GM21576 (cell line): Measurements from ENCODE around the gene OXA1L.
"Not testable (repeated sequence)": the region's sequence is repeated elsewhere in the genome, so short reads cannot be mapped to it uniquely, and the experiment has no call there.

Experiments
- ATAC-seq: cut with Tn5 transposase; IDR thresholded peaks from one replicate; pipeline ENCODE4 v1.9.1; 2021; ENCODE audit warnings: mild to moderate bottlenecking, moderate library complexity; ENCODE audit not compliant: unreplicated experiment

Gene OXA1L

DNA sequence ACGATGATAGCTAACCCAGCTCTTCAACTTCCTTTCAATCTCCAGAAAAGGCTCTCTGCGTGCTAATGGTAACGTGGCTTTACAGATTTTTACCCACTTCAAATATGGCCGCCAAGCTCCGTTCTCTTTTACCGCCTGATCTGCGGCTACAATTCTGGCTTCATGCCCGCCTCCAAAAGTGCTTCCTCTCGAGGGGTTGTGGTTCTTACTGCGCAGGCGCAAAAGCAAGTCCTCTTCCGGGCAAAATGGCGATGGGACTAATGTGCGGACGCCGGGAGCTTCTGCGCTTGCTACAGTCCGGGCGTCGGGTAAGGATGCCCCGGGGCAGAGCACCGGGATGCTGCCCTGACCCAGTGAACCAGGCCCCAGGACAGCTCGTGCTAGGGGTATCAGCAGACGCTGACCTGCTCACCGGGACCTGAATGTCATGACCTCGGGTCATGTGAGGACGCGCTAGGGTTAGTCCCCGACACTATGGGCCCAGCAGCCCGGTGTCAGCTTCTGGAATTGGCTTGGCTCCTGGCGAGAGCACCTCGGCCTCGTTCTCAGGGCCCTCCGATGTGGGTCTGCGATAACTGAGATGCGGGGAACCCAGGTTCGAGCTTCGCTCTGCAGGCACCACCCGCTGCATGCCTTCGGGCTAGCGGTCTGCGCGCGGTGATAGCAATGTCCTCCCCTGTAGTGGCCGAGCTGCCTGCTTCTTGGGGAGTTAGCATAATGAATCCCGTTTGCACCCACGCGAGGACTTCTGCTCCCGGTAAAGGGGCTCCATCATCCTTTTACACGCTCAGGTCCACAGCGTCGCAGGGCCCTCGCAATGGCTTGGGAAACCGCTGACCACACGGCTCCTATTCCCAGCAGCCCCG, at the start of gene OXA1L:
OXA1L (plus strand) TSS at position 232 of the 866 bp plus-strand sequence; CDS start at position 246, 14 bp downstream.
- peak; percentile 75 for ATAC-seq

DNA sequence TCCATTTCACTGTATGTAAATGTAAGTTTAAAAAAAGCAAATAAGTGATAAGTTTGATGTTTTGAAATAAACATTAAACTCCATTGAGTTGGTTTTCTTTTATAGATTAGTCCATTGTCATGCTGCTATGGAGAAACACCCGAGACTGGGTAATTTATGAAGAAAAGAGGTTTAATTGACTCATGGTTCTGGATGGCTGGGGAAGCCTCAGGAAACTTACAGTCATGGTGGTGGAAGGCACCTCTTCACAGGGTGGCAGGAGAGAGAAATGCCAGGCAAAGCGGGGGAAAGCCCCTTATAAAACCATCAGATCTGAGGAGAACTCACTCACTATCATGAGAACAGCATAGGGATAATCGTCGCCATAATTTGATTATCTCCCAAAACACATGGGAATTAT, 48.4 kb upstream of the OXA1L start:
- ATAC-seq = no peak

DNA sequence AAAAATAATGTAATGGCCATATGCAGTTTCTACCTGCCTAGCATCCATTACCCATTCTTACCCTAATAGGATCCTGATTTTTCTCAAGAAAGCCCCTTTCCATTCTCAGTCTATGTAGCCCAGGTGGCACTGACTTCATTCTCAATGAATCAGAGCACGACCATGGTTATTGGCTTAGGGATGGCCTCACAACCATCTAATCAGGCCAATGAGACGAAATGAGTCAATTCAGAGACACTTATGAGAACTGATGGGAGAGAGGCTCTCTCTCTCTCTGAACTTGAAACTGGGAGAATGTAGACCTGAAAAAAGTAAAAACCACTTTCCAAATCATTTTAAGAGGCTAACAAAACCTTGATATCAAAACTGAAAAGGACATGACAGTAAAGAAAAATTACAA, 45.3 kb upstream of the OXA1L start:
- no peak for ATAC-seq

DNA sequence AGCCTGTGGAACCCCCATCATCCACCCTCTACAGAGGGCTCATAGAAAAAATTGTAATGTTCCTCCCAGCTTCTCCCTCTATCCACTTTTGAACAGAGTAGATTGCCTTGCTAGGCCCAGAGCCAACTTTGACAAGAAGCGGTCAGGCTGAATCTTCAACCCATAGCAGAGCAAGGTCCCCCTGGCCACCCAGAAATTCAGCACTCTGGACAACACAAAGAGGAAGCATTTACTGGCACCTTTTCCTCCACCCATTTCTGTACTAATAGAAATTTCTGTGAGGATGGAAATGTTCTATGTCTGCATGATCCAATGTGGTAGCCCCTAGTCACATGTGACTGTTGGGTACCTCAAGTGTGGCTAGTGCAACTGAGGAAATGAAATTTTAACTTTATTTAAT, 42.7 kb upstream of the OXA1L start:
- ATAC-seq = no peak

DNA sequence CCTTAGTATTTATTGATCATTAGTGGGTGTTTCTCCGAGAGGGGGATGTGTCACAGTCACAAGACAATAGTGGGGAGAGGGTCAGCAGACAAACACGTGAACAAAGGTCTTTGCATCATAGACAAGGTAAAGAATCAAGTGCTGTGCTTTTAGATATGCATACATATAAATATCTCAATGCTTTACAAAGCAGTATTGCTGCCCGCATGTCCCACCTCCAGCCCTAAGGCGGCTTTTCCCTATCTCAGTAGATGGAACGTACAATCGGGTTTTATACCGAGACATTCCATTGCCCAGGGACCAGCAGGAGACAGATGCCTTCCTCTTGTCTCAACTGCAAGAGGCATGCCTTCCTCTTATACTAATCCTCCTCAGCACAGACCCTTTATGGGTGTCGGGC, 41.6 kb upstream of the OXA1L start:
- not testable (repeated sequence) for ATAC-seq

DNA sequence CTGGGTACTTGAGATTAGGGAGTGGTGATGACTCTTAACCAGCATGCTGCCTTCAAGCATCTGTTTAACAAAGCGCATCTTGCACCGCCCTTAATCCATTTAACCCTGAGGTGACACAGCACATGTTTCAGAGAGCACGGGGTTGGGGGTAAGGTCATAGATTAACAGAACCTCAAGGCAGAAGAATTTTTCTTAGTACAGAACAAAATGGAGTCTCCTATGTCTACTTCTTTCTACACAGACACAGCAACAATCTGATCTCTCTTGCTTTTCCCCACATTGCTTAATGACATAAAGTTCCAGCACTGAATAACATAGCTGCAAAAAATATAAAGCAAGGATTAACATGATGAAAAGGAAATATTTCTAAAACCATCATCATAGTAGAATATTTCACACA, 41.1 kb upstream of the OXA1L start:
- ATAC-seq = not testable (repeated sequence)

DNA sequence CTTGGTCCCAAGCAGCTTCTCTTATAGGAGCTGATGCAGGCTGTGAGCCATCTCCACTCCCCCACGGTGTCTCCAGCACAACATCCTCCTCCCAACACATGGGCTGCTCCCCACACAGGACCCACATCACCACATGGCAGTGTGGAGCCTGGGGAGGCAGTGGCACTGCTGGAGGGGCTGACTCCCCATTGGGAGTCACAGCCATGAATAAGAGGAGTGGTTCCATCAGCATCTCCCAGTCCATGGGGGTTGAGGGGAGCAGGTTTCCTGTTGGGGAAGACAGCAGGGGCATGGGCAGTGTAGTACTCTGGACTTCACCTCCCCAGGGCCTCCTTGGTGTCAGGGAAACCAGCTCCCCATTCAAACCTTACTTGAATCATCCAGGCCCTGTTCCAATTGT, 40.5 kb upstream of the OXA1L start:
- ATAC-seq = no peak

DNA sequence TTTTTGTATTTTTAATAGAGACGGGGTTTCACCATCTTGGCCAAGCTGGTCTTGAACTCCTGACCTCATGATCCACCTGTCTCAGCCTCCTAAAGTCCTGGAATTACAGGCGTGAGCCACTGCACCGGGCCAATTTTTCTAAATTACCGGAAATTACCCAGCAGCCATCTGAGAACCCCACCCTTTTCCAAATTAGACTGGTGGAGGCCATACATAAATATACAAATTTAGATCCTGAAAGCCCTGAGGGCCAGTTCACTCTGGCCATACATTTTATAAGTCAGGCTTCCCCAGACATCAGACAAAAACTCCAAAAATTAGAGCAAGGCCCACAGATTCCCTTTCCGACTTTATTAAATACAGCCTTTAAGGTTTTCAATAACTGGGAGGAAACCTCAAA, 34.4 kb upstream of the OXA1L start:
- ATAC-seq = not testable (repeated sequence)

DNA sequence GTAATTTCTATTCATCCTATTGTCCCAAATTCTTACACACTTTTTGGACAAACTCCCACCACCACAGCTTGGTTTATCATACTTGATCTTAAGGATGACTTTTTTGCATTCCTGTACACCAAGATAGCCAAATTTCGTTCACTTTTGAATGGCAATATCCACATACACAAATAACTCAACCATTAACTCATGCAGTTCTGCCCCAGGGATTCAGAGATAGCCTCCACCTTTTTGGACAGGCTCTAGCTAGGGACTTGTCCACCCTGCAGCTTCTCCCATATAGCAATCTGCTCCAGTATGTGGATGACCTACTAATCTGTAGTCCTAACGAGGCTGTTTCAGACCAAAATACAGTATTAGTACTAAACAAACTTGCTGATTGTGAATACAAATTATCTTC, 32.7 kb upstream of the OXA1L start:
- ATAC-seq = no peak

DNA sequence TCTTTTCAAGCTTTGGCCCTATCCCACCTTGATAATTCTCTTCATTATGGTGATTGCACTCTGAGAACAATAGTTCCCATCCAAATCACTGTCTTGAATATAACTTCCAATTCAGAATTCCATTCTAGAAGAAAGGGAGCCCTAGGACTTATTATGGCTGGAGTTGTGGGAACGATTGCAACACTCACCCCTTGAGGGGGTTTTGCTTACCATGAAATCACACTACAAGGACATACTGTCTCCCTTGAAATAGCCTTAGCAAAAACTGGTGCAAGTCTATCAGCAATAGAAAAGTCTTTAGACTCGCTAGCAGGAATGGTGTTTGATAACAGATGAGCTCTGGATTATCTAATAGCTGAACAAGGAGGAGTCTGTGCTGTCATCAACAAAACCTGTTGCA, 31.4 kb upstream of the OXA1L start:
- ATAC-seq = no peak

DNA sequence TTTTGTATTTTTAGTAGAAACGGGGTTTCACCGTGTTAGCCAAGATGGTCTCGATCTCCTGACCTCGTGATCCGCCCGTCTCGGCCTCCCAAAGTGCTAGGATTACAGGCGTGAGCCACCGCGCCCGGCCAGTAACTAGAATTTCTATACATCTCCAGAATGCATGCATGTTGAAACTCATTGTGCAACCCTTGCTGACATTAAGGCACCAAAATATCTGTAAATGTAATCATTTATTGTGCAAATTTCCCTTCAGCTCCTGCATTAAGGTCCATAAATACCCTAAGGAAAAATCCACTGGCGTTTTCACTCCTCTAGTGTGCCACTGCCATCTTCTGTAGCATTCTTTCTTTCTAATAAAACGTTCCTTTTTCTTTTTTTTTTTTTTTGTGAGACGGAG, 30.1 kb upstream of the OXA1L start:
- not testable (repeated sequence) for ATAC-seq

DNA sequence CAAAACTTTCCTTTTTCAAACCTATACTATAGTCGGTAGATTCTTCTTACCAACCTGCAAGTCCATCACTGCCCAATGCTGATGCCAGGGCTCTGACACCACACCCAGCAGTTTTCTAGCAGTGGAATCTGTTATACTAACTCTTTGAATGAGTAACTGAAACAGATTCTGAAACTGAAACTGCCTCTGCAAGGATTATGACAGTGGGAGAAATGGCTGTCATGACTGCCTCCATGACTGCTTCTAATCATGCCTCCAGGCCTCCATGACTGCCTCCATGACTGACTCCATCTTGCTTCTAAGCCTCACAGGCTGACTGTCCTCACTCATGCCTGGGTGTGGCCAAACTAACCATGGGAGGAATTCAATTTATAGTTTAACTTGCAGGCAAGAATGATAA, 29.4 kb upstream of the OXA1L start:
- peak; percentile 56 for ATAC-seq

DNA sequence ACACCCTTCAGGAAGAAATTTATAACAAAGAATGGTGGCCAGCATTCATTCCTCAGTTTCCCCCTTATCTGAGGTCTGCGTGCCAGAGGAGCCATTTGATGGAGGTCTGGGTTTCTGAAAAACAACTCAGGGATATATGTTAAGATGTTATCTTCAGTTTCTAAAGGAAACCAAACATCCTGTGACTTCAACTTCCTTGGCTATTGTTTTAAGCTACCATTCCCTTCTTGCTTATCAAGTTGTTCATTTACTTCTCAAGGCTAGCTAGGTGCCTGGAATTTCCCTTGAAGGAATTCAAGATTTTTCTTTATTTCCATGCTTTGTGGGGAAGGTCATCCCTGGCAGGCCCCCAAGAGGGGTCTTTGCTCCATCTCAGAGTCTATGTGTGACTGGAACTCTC, 27.1 kb upstream of the OXA1L start:
- ATAC-seq = no peak

DNA sequence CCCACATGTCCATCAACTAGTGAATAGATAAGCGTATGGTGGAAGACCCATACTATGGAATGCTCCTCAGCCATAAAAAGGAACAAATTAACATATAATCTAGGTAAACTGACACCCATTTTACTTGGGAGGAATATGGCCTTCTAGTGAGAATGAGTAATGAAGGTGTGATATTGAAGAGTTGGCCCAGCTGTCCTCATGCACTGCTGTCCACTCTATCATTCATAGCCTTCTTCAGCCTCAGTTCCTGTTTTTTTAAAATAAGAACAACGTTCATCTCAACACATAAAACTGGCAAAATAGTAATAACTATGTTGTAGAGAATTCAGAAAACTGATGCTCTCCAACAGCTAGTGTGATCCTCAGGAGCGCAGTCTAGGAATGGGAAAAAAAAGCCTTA, 26.5 kb upstream of the OXA1L start:
- no peak for ATAC-seq

DNA sequence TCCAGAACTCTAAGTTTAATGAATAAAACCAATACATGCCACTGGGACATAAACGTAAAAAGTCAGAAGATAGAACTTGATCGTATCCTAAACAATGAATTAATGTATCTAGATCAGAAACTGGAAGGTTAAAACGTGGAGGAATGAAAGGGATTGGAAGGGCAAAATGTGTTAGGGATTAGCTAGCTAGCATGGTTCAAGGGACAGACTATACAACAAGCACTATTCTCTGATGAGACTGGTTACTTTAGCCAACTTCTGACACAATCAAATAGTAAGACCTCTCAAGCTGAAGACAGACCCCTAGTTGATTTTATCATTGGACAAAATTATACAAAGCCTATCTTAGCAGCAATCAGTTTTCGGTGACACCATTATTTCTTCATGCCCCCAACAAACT, 18.7 kb upstream of the OXA1L start:
- ATAC-seq = no peak

DNA sequence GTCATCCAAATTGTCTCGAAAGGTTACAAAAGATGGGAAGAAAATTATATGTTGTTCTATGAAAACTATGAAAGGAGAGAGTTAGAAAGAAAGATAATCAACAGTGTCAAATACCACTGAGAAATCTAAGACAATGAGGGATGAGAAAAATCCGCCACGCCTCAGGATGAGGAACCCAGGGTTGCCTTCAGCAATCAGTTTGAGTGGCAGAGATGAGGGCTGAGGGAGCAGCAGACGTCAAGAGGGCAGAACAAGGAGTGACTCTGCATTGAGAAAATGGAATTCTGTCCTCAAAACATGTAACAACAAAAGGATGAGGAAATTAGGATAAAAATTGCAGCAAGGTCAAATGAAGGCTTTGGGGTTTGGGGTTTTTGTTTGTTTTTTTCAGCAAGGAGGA, 18.3 kb upstream of the OXA1L start:
- ATAC-seq = no peak

DNA sequence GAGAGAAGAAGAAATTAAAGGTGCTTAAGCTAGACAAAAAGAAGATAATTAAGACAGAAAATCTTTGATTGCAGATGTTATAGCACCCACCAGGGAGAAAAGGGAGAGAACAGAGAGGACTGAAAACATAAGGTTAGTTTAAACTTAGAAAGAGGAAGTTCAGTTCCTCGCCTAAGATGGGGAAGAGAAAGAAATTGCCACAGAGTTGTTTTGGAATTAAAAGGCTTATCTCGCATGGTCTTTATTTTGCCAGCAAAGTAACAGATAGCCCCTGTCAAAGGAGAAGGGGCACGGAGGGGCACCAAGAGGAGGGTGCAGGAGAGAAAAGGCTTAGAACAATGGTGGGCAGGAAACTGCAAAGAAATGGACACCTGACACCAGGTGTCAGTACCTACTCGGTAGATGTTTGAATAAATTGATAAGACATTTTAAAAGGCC, 17.8 kb upstream of the OXA1L start:
- ATAC-seq = no peak

DNA sequence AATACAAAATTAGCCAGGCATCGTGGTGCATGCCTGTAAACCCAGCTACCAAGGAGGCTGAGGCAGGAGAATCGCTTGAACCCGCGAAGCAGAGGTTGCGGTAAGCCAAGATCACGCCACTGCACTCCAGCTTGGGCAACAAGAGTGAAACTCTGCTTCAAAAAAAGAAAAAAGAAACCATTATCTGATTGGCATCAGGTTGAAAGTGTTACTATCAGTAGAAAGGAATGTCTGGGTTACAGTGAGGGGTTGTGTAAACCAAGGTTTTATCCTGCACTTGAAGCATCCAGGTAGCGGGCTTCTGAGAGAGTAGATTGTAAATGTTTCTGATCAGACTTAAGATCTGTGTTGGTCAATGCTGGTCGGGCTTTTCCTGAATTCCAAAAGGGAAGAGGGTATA, 14.1 kb upstream of the OXA1L start:
- no peak for ATAC-seq

DNA sequence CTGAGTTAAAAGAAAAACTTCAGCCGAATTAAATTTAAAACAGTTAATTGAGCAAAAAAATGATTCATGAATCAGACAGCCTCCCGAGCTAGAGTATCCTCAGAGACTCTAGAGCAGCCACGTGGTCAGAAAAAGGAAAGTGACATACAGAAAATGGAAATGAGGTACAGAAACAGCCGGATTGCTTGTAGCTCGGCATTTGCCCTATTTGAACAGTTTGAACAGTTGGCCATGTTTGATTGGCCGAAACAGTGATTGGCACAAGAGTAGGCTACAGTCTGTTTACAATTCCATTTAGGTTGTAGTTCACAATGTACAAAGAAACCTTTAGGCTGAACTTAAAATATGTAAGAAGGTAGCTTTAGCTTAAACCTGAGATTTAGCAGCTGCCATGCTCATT, 12.9 kb upstream of the OXA1L start:
- ATAC-seq = no peak

DNA sequence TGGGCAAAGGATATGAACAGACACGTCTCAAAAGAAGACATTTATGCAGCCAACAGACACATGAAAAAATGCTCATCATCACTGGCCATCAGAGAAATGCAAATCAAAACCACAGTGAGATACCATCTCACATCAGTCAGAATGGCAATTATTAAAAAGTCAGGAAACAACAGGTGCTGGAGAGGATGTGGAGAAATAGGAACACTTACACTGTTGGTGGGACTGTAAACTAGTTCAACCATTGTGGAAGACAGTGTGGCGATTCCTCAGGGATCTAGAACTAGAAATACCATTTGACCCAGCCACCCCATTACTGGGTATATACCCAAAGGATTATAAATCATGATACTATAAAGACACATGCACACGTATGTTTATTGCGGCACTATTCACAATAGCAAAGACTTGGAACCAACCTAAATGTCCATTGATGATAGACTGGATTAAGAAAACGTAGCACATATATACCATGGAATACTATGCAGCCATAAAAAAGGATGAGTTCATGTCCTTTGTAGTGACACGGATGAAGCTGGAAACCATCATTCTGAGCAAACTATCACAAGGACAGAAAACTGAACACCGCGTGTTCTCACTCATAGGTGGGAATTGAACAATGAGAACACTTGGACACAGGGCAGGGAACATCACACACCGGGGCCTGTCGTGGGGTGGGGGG, 8.4 kb upstream of the OXA1L start:
- ATAC-seq = not testable (repeated sequence)

DNA sequence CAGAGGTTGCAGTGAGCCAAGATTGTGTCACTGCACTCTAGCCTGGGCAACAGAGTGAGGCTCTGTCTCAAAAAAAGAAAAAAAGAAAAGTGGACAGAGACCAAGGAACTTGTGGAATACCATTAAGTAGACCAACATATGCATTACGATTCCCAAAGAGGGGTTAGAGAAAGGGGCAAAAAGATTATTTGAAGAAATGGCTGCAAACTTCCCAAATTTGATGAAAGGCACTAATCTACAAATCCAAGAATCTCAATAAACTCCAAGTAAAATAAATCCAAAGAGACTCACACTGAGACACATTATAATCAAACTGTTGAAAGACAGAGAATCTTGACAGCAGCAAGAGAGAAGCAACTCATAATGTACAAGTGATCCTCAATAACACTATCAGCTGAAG, 4.8 kb upstream of the OXA1L start:
- ATAC-seq = no peak

DNA sequence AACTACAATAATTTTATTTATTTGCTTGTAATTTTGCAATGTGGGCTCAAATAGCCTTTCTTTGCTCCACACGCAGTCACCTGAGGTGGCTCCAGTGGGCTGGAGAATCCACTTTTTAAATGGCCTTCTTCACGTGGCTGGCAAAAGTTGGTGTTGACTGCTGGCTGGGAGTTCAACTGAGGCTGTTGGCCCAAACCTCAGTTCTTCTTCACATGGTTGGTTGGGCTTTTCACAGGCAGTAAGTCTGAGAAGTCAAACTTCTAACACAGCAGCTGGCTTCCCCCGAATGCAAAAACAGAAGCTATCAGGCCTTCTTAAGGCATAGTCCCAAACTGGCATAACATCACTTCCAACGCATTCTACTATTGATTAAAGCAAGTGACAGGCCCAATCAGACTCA, 2.1 kb upstream of the OXA1L start:
- ATAC-seq = no peak

DNA sequence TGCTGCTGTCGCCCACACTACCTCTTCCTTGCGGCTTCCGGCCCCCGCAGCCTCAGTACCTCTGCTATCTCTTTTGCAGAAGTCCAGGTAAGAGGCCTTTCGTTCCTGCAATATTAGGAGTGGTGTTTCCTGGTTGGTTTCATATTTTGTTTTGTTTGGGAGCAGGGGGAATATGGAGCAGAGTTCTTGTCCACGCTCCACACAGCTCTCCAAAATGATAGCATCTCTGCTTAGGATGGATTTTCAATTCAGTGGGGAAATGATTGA, 768 bp downstream of the OXA1L start:
- ATAC-seq = no peak
